ENCODE results near the gene PAQR8. TPM values are rescaled to one million over a fixed set of nuclear protein-coding genes. Genes with fewer than 3 reads are reported as not detected.

PAQR8 gene
- total RNA-seq, 1 experiment from 2014 or later: 8.7 TPM

GRCh38 chr6:52390361-52390727 is 28.4 kb downstream of the PAQR8 start:
- H3K9me3 Mint-ChIP-seq (ENCODE audit: unreplicated experiment): no peaks in the 10 kb centered on the region
- TF ChIP-seq CTCF (IDR thresholded peaks at IDR 0.05; ENCODE audit: insufficient read depth in 1 of 2, low read depth in 1 of 2, low read length in 1 of 2, severe bottlenecking in 1 of 2, unreplicated experiment in 1 of 2): no peak
- peaks cover 9% of the 10 kb centered on the region; the same call in 1 of the 2 replicates for H3K4me1 ChIP-seq
- no peak for DNase-seq
- H3K27me3 ChIP-seq (replicated peaks; ENCODE audit: control insufficient read depth, insufficient read depth, low read length): no peaks in the 10 kb centered on the region
- H3K4me1 Mint-ChIP-seq (ENCODE audit: low read depth, unreplicated experiment): peaks cover 12% of the 10 kb centered on the region
- H3K27me3 Mint-ChIP-seq (ENCODE audit: insufficient read depth, unreplicated experiment): no peaks in the 10 kb centered on the region
- intact Hi-C loops (cut with micrococcal nuclease; ENCODE audit: unreplicated experiment): no loop called here
- H3K4me3 ChIP-seq (ENCODE audit: low read depth, low read length): no peak overlapping the region
- peak overlapping the region; percentile 41 for H3K27ac Mint-ChIP-seq (ENCODE audit: unreplicated experiment)
- CTCF ChIA-PET: interaction anchor here (0.6 to 1.6 kb wide), 3 partner anchors 38 to 273 kb away, joined by 4 to 8 read pairs (median 5); no protein-coding TSS in a partner anchor
- peak overlapping the region; percentile 13 for H3K4me3 Mint-ChIP-seq (ENCODE audit: unreplicated experiment)
- BruUV-seq (replicated peaks): no TSS peak
- H3K9me3 ChIP-seq: peaks cover 8% of the 10 kb centered on the region
- H3K36me3 Mint-ChIP-seq (ENCODE audit: insufficient read depth, unreplicated experiment): no peaks in the 10 kb centered on the region
- POLR2A ChIA-PET: no interaction called here
- H3K36me3 ChIP-seq (ENCODE audit: control insufficient read depth, insufficient read depth, low read length): no peaks in the 10 kb centered on the region

GRCh38 chr6:52391599-52391998 is 29.6 kb downstream of the PAQR8 start:
- no peak for DNase-seq
- H3K4me3 Mint-ChIP-seq (ENCODE audit: unreplicated experiment): no peak overlapping the region
- Histone ChIP-seq H3K36me3 (ENCODE audit: control insufficient read depth, insufficient read depth, low read length) (no peaks in the 10 kb centered on the region), H3K9me3 (peaks cover 8% of the 10 kb centered on the region), H3K4me3 (ENCODE audit: low read depth, low read length) (no peak overlapping the region), H3K4me1 (peaks cover 9% of the 10 kb centered on the region; the same call in 1 of the 2 replicates), H3K27me3 (replicated peaks; ENCODE audit: control insufficient read depth, insufficient read depth, low read length) (no peaks in the 10 kb centered on the region)
- ChIA-PET POLR2A (no interaction called here), CTCF (interaction anchor here (0.8 kb wide), 1 partner anchor 856 kb away, joined by 3 read pairs; no protein-coding TSS in a partner anchor)
- no peak for TF ChIP-seq CTCF (IDR thresholded peaks at IDR 0.05; ENCODE audit: insufficient read depth in 1 of 2, low read depth in 1 of 2, low read length in 1 of 2, severe bottlenecking in 1 of 2, unreplicated experiment in 1 of 2)
- H3K36me3 Mint-ChIP-seq (ENCODE audit: insufficient read depth, unreplicated experiment): no peaks in the 10 kb centered on the region
- intact Hi-C loops (cut with micrococcal nuclease; ENCODE audit: unreplicated experiment): no loop called here
- no peak overlapping the region for H3K27ac Mint-ChIP-seq (ENCODE audit: unreplicated experiment)
- H3K9me3 Mint-ChIP-seq (ENCODE audit: unreplicated experiment): no peaks in the 10 kb centered on the region
- BruUV-seq (replicated peaks): no TSS peak
- H3K4me1 Mint-ChIP-seq (ENCODE audit: low read depth, unreplicated experiment): peaks cover 12% of the 10 kb centered on the region
- H3K27me3 Mint-ChIP-seq (ENCODE audit: insufficient read depth, unreplicated experiment): no peaks in the 10 kb centered on the region

- Mint-ChIP-seq H3K4me1 (ENCODE audit: low read depth, unreplicated experiment) (peaks cover 12% of the 10 kb centered on the region), H3K36me3 (ENCODE audit: insufficient read depth, unreplicated experiment) (no peaks in the 10 kb centered on the region), H3K9me3 (ENCODE audit: unreplicated experiment) (no peaks in the 10 kb centered on the region), H3K4me3 (ENCODE audit: unreplicated experiment) (no peak overlapping the region), H3K27ac (ENCODE audit: unreplicated experiment) (no peak overlapping the region), H3K27me3 (ENCODE audit: insufficient read depth, unreplicated experiment) (no peaks in the 10 kb centered on the region)
- no peaks in the 10 kb centered on the region for H3K27me3 ChIP-seq (replicated peaks; ENCODE audit: control insufficient read depth, insufficient read depth, low read length)
- H3K4me3 ChIP-seq (ENCODE audit: low read depth, low read length): no peak overlapping the region
- POLR2A ChIA-PET: no interaction called here
- H3K36me3 ChIP-seq (ENCODE audit: control insufficient read depth, insufficient read depth, low read length): no peaks in the 10 kb centered on the region
- no peak for DNase-seq
- intact Hi-C loops (cut with micrococcal nuclease; ENCODE audit: unreplicated experiment): no loop called here
- peaks cover under 1% of the 10 kb centered on the region; the same call in 1 of the 2 replicates for H3K9me3 ChIP-seq
- H3K4me1 ChIP-seq: peaks cover 9% of the 10 kb centered on the region; the same call in 1 of the 2 replicates
- TF ChIP-seq CTCF (IDR thresholded peaks at IDR 0.05; ENCODE audit: insufficient read depth in 1 of 2, low read depth in 1 of 2, low read length in 1 of 2, severe bottlenecking in 1 of 2, unreplicated experiment in 1 of 2): no peak
- CTCF ChIA-PET: no interaction called here
- BruUV-seq (replicated peaks): no TSS peak
Observed at GRCh38 chr6:52392944-52393343, 31.0 kb downstream of the PAQR8 start.

Data from Caco-2 (cell line).